ENCODE results near the gene AGBL3.

GRCh38 chr7:134996097-134996550 lies 9.8 kb downstream of the AGBL3 start:
- TF ChIP-seq CTCF (IDR thresholded peaks at IDR 0.05), result no peak
- no peak for TF ChIP-seq POLR2A (IDR thresholded peaks at IDR 0.05)
